SJCRH30 (cell line): ENCODE measurements around the gene SNX8. TPM values are rescaled to one million over a fixed set of nuclear protein-coding genes. Genes with fewer than 3 reads are reported as not detected.
"Not testable (repeated sequence)": the region's sequence is repeated elsewhere in the genome, so short reads cannot be mapped to it uniquely, and the experiment has no call there.

ENCODE experiments used
- DNase-seq, 2 experiments: peaks; one replicate each; pipeline ENCODE4 v3.0.0-alpha.2; 2015 to 2020
- H3K27ac ChIP-seq: fragments of 250-450 bp; sonication (Bioruptor Pico); 2 replicates; pipeline ENCODE4 v1.5.1; 2020; ENCODE audit warnings: mild to moderate bottlenecking, moderate library complexity
- H3K27me3 ChIP-seq: fragments of 250-450 bp; sonication (Bioruptor Pico); 2 replicates; pipeline ENCODE4 v1.5.1; 2020; ENCODE audit warnings: mild to moderate bottlenecking, moderate library complexity
- H3K36me3 ChIP-seq: fragments of 250-450 bp; sonication (Bioruptor Pico); 2 replicates; pipeline ENCODE4 v1.5.1; 2020; ENCODE audit warnings: mild to moderate bottlenecking, moderate library complexity
- H3K4me1 ChIP-seq: fragments of 250-450 bp; sonication (Bioruptor Pico); 2 replicates; pipeline ENCODE4 v1.5.1; 2020; ENCODE audit warnings: mild to moderate bottlenecking, moderate library complexity
- H3K4me3 ChIP-seq: fragments of 250-450 bp; sonication (Bioruptor Pico); 2 replicates; pipeline ENCODE4 v1.5.1; 2020; ENCODE audit warnings: mild to moderate bottlenecking, moderate library complexity
- H3K9me3 ChIP-seq: fragments of 250-450 bp; sonication (Bioruptor Pico); replicated peaks from 2 replicates; pipeline ENCODE4 v1.5.1; 2020; ENCODE audit warnings: mild to moderate bottlenecking, moderate library complexity
- total RNA-seq: library from RNA; depleted of rRNA; stranded (reverse); fragments of >200 nt; shearing (Covaris generic); gene quantifications from 2 replicates; pipeline ENCODE4 v1.2.3, GENCODE V29; 2014

Gene SNX8
- total RNA-seq, 1 experiment from 2014 or later = 18.0 TPM

GRCh38 chr7:2350055-2350454, 35.8 kb upstream of the SNX8 start:
- H3K36me3 ChIP-seq = peaks cover 5% of the 10 kb centered on the region
- H3K27ac ChIP-seq = no peak overlapping the region
- no peaks in the 10 kb centered on the region for H3K4me1 ChIP-seq
- no peak for DNase-seq
- no peaks in the 10 kb centered on the region for H3K27me3 ChIP-seq
- H3K4me3 ChIP-seq = no peak overlapping the region
- no peaks in the 10 kb centered on the region for H3K9me3 ChIP-seq

GRCh38 chr7:2347351-2348063, 33.3 kb upstream of the SNX8 start:
- H3K36me3 ChIP-seq, H3K4me1 ChIP-seq, H3K4me3 ChIP-seq, DNase-seq, H3K27me3 ChIP-seq, H3K27ac ChIP-seq, H3K9me3 ChIP-seq: not testable (repeated sequence)

- DNase-seq = peak; percentile 59 to 69
- Histone ChIP-seq H3K9me3 (no peaks in the 10 kb centered on the region), H3K4me1 (0 out of 2 replicates have a peak, but pooled peaks cover 6% of the 10 kb centered on the region), H3K27me3 (no peaks in the 10 kb centered on the region), H3K4me3 (no peak overlapping the region), H3K36me3 (peaks cover 3% of the 10 kb centered on the region; the same call in 1 of the 2 replicates), H3K27ac (no peak overlapping the region)
These were observed 22.5 kb upstream of the SNX8 start for GRCh38 chr7:2336626-2337299.

- H3K9me3 ChIP-seq, H3K4me1 ChIP-seq, H3K27ac ChIP-seq, H3K27me3 ChIP-seq, DNase-seq, H3K36me3 ChIP-seq, H3K4me3 ChIP-seq: not testable (repeated sequence)
These were observed 18.5 kb upstream of the SNX8 start for GRCh38 chr7:2332606-2333231.

- no peaks in the 10 kb centered on the region for H3K27me3 ChIP-seq
- H3K4me3 ChIP-seq = no peak overlapping the region
- H3K36me3 ChIP-seq = peaks cover 3% of the 10 kb centered on the region; the same call in 1 of the 2 replicates
- 0 out of 2 replicates have a peak, but pooled peaks cover 2% of the 10 kb centered on the region for H3K4me1 ChIP-seq
- no peak for DNase-seq
- no peak overlapping the region for H3K27ac ChIP-seq
- H3K9me3 ChIP-seq = no peaks in the 10 kb centered on the region
These were observed 17.5 kb upstream of the SNX8 start for GRCh38 chr7:2331707-2332106.

- DNase-seq = no peak
- H3K27me3 ChIP-seq = no peaks in the 10 kb centered on the region
- no peaks in the 10 kb centered on the region for H3K9me3 ChIP-seq
- H3K4me1 ChIP-seq = no peaks in the 10 kb centered on the region
- H3K27ac ChIP-seq = no peak overlapping the region
- H3K36me3 ChIP-seq = peaks cover 3% of the 10 kb centered on the region; the same call in 1 of the 2 replicates
- H3K4me3 ChIP-seq = no peak overlapping the region
These were observed 16.3 kb upstream of the SNX8 start for GRCh38 chr7:2330493-2330892.

- H3K4me1 ChIP-seq = no peaks in the 10 kb centered on the region
- no peak overlapping the region for H3K27ac ChIP-seq
- H3K27me3 ChIP-seq = no peaks in the 10 kb centered on the region
- no peak for DNase-seq
- no peaks in the 10 kb centered on the region for H3K36me3 ChIP-seq
- H3K9me3 ChIP-seq = no peaks in the 10 kb centered on the region
- no peak overlapping the region for H3K4me3 ChIP-seq
These were observed 12.7 kb upstream of the SNX8 start for GRCh38 chr7:2326951-2327350.

- Histone ChIP-seq H3K4me3 (no peak overlapping the region), H3K4me1 (no peaks in the 10 kb centered on the region), H3K36me3 (no peaks in the 10 kb centered on the region), H3K27ac (no peak overlapping the region), H3K9me3 (no peaks in the 10 kb centered on the region), H3K27me3 (no peaks in the 10 kb centered on the region)
- no peak for DNase-seq
These were observed 10.9 kb upstream of the SNX8 start for GRCh38 chr7:2325162-2325561.

- Histone ChIP-seq H3K4me1 (no peaks in the 10 kb centered on the region), H3K4me3 (no peak overlapping the region), H3K27ac (no peak overlapping the region), H3K36me3 (no peaks in the 10 kb centered on the region), H3K27me3 (no peaks in the 10 kb centered on the region), H3K9me3 (no peaks in the 10 kb centered on the region)
- no peak for DNase-seq
These were observed 6.8 kb upstream of the SNX8 start for GRCh38 chr7:2321020-2321419.

GRCh38 chr7:2317556-2318293, 3.5 kb upstream of the SNX8 start:
- no peaks in the 10 kb centered on the region for H3K36me3 ChIP-seq
- no peak overlapping the region for H3K27ac ChIP-seq
- H3K27me3 ChIP-seq = no peaks in the 10 kb centered on the region
- H3K9me3 ChIP-seq = no peaks in the 10 kb centered on the region
- no peaks in the 10 kb centered on the region for H3K4me1 ChIP-seq
- no peak overlapping the region for H3K4me3 ChIP-seq
- no peak for DNase-seq

GRCh38 chr7:2316578-2316977, 2.3 kb upstream of the SNX8 start:
- no peaks in the 10 kb centered on the region for H3K4me1 ChIP-seq
- no peak for DNase-seq

GRCh38 chr7:2315787-2316186, 1.5 kb upstream of the SNX8 start:
- no peak for DNase-seq
- no peaks in the 10 kb centered on the region for H3K36me3 ChIP-seq
- H3K4me1 ChIP-seq = no peaks in the 10 kb centered on the region
- H3K4me3 ChIP-seq = no peak overlapping the region
- H3K27ac ChIP-seq = no peak overlapping the region
- H3K9me3 ChIP-seq = no peaks in the 10 kb centered on the region
- H3K27me3 ChIP-seq = no peaks in the 10 kb centered on the region

More at GRCh38 chr7:2316578-2316977, 2.3 kb upstream of the SNX8 start:
- no peaks in the 10 kb centered on the region for H3K27me3 ChIP-seq
- H3K27ac ChIP-seq = no peak overlapping the region
- H3K9me3 ChIP-seq = no peaks in the 10 kb centered on the region
- H3K4me3 ChIP-seq = no peak overlapping the region
- no peaks in the 10 kb centered on the region for H3K36me3 ChIP-seq

GRCh38 chr7:2314956-2315530, 802 bp upstream of the SNX8 start:
- not testable (repeated sequence) for H3K9me3 ChIP-seq, H3K27ac ChIP-seq, H3K36me3 ChIP-seq, H3K27me3 ChIP-seq, H3K4me1 ChIP-seq, DNase-seq
- peak overlapping the region; percentile 85; the same call in 1 of the 2 replicates for H3K4me3 ChIP-seq

GRCh38 chr7:2313450-2314208, 612 bp downstream of the SNX8 start:
- Histone ChIP-seq H3K9me3 (no peaks in the 10 kb centered on the region), H3K27ac (peak overlapping the region; percentile 38; the same call in 1 of the 2 replicates), H3K27me3 (no peaks in the 10 kb centered on the region), H3K4me3 (peak overlapping the region; percentile 85), H3K4me1 (no peaks in the 10 kb centered on the region), H3K36me3 (no peaks in the 10 kb centered on the region; the same call in 1 of the 2 replicates)
- DNase-seq = peak in 1 of 2 experiments; percentile 36
